ENCODE results near the gene TK2.
"Not testable (repeated sequence)": the region's sequence is repeated elsewhere in the genome, so short reads cannot be mapped to it uniquely, and the experiment has no call there.

The TK2 gene

DNA sequence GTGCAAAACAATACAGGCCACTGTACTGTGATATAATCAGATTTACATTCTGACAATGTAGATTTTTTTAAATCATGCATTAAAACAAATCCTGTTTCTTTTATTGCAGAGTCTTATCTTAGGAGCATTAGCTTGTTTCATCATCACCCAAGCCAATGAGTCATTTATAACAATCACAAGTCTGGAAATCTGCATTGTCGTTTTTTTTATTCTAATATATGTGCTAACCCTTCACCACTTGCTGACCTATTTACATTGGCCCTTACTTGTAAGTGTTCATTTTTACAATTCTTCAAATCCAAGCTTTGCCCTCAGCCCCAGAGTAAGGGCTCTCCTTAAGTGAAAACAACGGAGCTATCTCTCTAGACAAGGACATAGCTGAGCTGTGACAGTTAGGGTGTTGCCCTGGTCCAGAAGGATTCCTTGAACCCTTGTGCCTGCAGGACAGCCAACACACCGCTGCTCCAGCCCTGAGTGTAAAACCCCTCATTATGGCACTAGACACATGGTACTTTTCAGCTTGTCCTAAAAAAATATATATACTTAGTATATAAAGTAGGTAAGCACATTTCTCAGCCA is 20.0 kb upstream of the TK2 start:
- no peak for DNase-seq

DNA sequence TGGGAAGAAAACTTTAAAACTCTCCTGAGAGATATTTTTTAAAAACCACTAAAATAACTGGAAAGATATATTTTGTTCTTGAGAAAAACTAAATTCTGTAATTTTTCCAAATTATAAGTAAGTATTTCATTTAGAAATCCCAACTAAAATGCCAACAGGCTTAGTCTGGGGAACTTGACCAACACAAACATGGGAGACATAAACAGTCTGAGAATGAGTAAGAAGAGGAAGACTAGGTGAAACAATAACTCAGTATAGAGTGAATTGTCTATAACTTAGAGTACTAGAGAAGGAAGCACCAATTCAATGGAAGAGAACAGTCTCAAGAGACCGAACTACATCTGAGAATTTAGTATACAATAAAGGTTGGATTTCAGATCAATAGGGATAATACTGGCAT is 19.2 kb upstream of the TK2 start:
- DNase-seq: no peak

DNA sequence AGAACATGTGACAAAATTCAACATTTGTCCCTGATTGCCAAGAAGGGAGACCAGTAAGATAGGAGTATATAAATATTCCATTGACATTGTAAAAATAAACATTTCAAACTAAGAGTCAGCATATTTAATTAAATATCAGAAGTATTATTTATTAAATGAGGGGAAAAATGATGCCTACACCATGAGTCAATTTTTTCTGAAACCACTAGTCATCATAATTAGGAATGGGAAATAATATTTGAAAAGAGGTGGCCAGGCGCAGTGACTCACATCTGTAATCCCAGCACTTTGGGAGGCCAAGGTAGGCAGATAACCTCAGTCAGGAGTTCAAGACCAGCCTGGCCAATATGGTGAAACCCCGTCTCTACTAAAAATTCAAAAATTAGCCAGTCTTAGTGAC is 18.4 kb upstream of the TK2 start:
- no peak for DNase-seq

DNA sequence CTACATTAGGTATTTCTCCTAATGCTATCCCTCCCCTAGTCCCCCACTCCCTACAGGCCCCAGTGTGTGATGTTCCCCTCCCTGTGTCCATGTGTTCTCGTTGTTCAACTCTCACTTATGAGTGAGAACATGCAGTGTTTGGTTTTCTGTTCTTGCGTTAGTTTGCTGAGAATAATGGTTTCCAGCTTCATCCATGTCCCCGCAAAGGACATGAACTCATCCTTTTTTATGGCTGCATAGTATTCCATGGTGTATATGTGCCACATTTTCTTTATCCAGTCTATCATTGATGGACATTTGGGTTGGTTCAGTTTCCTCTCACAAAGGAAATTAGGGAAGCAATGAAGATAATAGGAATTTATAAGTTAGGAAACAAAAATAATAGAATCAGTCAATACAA is 17.3 kb upstream of the TK2 start:
- not testable (repeated sequence) for DNase-seq

DNA sequence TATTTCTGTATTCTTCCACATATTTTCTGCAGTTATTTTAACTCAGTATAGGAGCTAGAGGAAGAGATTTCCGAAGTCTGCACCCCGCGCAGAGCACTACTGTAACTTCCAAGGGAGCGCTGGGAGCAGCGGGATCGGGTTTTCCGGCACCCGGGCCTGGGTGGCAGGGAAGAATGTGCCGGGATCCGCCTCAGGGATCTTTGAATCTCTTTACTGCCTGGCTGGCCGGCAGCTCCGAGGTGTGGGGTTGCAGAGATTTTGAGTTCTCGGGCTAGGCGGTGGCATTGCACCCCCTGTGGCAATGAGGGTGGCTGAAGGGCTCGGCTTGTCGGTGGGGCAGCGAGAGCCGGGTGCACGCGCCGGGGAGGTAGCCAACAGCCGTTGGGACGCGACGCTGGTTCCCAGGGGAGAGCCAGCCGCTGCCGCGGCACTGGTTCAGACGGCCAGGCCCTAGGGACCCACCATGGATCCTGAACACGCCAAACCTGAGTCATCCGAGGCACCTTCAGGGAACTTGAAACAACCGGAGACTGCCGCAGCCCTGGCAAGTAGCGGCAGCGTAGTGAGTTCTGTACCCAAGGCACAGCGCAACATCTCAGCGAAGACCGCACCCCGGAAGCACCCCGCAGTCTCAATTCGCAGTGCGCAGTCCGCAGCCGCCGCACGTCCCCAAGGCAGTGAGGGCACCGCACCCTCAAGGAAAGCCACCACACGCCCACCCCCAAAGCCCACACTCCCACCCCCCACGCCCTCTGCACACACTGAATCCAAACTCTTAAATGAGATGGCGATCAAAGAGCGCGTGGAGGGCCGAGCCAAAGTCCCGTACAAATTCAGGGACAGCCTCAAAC is 16.4 kb upstream of the TK2 start, which contains the start of gene CMTM1:
Gene CMTM1, plus strand, starts transcription at position 389 of the 851 bp plus-strand sequence. Its CDS starts 75 bp downstream, at position 464.
- DNase-seq: no peak

DNA sequence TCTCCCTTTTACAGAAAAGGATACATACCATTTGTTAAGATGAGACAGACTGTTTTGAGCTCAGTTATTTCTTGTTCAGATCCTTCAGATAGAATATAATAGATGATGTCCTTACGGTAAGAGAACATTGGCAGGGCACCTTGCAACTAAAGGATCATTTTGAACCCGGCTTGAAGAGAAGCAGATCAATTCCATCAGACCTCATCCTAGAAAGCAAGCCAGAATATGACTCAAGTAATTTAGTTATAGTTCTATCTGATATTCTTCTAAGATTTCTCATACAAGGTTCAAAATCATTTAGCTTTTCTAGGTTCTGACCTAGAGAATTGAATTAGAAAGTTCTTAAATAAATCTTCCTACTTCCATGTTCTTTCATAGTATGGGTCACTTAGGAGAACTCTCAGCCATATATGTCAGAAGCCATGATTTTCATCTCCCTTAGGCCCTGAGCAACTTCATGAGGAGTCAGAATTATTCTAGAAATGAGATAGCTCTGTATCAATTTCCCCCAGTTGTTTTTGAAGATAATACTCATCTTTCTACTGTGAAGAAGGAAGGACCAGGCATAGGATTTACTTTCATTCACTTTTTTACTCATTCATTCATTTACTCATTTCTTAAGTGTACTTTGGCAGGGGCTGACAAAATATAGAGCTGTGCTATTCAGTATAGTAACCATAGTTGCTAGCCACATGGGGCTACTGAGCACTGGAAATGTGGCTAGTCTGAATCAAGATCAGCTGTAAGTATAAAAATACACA is 13.8 kb upstream of the TK2 start:
- DNase-seq: no peak

DNA sequence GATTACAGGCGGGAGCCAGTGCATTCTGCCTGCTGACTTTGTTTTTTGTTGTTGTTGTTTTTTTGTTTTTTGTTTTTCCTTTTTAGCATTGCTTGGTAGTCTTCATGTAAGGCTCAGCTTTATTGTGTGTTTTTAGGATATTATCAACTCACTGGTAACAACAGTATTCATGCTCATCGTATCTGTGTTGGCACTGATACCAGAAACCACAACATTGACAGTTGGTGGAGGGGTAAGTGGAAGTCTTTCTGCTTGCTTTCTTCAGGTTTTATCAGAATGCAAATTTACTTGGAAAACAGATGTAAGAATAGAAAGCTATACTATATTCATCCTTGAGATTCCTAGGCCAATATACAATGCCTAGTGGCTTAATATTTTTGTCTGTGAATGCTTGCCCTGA is 13.1 kb upstream of the TK2 start:
- DNase-seq: no peak

DNA sequence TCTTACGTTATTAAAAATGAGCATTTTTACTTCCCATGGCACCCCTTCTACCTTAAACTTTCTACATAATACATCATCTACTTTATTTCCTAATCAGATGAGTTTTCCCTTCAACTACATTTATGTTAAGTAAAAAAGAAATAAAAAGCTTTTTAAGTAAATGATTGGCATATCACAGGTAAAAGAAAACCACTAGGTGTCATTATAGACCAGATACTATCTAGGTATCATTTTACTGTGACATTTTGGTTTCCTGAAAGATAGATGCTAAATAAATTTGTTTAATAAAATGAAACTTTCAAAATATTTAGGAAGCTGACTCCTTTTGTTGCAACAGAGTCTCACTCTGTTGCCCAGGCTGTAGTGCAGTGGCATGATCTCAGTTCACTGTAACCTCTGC is 12.5 kb upstream of the TK2 start:
- no peak for DNase-seq

DNA sequence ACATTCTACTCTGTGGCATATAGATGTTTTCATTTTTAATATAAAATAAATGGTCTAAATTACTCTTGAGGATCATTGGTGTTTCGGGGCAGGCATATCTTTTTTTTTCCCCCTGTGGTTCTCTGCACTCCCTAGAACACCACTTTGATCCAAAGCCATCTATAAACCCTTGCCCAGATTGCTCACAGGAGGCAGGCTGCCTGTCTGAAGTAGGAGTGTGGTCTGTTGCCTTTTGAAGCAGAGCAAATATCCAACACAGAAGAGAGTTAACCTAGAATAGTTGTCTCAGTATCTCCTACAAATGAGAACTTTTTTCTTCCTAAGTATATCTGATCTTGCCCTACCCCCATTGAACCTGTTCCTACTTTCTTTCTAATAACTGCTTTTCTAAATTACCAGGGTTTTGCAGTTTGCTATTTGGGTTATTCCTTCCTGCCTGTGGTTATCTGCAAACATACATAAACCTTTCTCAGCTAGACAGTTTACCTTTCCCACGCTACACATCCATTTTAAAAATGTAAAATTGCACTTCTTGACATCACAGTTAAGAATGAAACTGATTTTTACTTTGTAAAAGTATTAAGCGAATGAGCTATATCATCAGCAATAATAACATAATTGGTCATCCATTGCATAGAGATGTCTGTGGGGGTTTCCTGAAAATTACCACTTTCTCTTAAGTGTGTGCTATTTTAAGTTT is 11.6 kb upstream of the TK2 start:
- no peak for DNase-seq

DNA sequence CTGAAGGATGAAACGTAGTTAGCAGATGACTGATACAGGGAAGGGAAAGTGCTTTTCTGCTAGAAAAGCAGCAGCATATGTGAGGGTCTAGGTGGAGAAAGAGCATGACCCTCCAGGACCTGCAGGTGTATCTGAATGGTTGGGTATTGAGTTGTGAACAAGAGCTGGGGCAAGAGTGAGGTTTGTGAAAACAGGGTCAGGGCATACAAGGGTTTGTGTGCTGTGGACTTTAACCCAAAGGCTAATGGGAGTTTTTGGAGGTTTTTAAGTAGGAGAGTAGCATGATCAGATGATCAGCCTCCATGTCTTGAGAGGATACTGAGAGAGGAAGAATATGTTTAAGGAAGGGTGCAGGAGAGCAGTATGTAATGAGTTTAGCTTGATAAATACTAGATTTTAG is 10.2 kb upstream of the TK2 start:
- DNase-seq: no peak

DNA sequence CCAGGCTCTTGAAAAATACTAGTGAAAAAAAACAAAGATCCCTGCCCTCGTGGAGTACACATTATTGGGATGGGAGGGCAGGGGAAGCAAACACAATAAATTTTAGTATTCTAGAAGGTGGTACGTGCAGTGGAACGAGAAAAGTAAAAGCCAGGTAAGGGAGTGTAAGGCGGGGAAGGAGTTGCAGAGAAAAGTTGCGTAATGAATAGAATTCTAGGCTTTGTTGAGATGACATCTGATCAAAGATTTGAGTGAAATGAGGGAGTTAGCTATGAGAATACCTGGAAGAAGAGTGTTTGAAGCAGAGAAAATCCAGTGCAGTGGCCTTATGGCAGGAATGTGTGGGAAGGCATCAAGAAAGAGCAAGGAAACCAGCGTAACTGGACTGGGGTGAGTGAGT is 4.6 kb upstream of the TK2 start:
- DNase-seq: no peak

DNA sequence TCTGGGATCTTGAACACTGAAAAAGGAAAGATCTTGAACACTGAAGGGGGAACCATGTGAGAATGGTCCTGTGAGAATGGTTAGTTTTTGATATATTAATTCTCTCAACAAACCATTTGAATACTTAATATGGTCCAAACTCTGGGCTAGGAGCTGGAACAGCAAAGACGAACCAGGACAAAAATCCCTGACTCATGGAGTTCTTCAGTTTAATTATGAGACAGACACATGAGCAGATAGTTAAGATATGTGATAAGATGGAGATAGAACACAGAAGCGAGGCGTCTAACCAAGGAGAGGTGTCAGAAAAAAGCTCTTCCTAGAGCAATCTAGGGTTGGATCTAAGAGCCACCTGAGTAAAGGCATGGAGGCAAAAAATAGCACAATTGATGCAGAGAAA is 4.1 kb upstream of the TK2 start:
- DNase-seq: no peak

DNA sequence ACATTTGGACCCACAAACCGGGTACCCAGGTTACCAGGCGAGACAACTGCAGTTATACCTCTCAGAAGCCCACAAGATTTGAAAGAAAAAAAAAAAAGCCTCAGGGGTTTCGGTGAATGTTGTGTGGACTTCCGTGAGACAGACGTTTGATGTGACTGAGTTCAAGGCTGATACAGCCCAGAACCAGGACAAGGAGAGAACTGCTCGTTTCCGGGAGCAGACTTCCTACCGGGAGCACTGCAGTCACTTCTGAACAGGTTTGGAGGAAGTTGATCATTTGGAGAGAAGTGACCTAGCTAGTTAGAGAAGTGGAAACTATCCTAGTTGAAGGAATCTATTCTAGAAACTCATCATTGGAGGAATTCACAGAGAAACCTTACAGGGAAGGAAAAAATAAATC is 3.3 kb upstream of the TK2 start:
- DNase-seq: no peak

DNA sequence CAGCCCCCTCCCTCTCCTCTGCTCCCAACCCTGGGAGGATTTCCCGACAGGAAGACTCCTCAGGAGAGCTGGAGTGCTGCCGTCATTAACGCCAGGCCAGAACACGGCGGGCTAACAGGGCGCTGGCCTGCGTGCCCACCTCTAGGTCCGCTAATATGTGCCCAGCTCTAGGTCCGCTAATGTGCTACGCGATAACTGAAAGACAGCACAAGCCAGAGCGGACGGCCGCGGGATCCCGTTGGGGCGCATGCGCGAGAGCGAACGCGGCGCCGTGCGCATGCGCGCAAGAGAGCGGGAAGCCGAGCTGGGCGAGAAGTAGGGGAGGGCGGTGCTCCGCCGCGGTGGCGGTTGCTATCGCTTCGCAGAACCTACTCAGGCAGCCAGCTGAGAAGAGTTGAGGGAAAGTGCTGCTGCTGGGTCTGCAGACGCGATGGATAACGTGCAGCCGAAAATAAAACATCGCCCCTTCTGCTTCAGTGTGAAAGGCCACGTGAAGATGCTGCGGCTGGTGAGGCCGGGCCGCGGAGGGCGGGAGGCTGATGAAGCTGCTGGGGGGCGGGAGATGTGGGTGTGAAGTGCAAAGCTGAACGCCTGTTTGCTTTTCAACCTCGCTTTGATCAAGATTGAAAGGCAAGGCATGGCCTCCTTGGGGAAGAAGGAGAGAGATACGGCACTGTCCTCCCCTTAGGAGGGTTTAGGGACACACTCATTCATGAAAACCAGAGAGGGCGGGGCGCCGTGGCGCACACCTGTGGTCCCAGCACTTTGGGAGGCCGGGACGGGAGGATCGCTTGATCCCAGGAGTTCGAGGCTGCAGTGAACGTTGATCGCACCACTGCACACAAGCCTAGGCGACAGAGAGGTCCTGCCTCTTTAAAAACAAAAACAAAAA is 2.6 kb upstream of the TK2 start, which contains the start of gene CKLF:
Gene CKLF, plus strand, starts transcription at position 291 of the 892 bp plus-strand sequence. Its CDS starts 140 bp downstream, at position 431.
- DNase-seq: peak; percentile 11 to 80

DNA sequence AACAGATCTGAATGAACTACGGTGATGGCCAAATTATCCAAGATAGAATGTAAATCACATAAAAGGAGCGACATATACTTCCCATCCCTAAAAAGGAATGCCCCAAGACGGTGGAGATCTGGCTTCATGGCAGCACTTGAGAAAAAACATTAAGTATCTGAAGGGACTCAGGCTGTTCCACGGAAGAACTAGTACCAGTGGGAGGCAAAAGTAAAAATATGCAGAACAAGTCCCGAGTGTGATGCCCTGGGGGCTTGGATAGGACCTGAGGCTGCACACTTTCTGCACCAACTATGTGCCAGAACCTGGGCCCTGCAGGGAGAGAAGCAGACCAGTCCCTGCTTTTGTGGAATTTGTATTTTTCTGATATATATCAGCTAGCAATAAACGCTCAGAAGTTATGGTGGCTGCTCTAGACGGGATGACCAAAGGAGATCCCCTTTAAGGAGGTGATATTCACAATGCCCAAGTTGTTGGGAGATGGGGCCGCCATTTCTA is 1.9 kb upstream of the TK2 start:
- DNase-seq: no peak

DNA sequence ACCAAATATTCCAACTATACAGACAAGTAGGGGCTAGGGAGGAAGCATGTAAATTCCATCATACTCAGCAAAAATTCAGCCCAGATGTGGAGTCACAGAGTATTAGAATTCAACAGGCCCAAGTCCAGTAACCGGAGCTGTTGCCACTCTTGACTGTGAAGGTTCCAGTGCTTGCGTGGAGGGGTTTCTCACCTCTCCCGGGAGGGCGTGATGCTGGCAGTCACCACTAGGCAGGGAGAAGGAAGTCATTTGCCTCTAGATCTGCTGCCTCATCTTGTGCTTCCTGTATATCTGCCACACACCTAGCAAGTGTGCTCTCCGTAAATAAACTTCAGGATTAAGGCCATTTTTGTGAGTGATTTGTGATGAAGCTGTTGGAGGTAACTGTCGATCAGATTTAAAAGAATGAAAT is 1.4 kb upstream of the TK2 start:
- DNase-seq: peak in 1 of 2 experiments; percentile 44

DNA sequence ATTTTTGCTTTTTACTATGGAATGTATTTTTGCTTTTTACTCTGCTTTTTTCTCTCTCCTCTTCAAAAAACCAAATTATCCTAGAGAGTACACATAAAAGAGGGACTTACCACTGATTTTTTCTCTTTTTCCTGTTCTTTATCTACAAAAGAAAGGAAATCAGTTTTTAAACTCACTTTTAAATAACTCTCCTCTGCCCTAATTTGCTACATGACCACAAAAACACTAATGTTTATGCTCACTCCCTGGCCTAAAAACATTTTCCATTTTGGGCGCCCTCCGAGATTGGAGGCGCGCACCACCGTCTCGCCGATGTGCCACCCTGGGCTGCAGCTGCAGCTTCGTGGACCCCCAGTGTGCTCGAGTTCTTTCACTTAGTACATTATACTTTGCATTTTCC is 1.1 kb downstream of the TK2 start:
- no peak for DNase-seq

DNA sequence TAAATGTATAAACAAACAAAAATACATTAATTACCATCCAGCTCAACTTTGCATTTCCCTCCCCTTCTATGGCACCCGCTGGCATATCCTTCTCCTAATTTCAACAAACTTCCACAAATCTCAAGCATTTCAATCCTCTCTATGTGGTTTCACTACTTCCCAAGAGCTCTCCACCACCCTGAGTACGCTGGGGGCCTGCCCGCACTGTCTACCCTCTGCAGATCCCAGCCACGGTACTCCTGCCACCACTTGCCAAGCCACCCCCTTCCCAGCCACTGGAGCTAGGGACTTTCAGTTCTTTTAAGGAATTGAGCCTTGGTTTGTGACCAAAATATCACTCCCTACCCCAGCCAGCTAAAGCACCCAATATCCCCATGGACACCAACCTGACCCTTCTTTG is 1.9 kb downstream of the TK2 start:
- no peak for DNase-seq

DNA sequence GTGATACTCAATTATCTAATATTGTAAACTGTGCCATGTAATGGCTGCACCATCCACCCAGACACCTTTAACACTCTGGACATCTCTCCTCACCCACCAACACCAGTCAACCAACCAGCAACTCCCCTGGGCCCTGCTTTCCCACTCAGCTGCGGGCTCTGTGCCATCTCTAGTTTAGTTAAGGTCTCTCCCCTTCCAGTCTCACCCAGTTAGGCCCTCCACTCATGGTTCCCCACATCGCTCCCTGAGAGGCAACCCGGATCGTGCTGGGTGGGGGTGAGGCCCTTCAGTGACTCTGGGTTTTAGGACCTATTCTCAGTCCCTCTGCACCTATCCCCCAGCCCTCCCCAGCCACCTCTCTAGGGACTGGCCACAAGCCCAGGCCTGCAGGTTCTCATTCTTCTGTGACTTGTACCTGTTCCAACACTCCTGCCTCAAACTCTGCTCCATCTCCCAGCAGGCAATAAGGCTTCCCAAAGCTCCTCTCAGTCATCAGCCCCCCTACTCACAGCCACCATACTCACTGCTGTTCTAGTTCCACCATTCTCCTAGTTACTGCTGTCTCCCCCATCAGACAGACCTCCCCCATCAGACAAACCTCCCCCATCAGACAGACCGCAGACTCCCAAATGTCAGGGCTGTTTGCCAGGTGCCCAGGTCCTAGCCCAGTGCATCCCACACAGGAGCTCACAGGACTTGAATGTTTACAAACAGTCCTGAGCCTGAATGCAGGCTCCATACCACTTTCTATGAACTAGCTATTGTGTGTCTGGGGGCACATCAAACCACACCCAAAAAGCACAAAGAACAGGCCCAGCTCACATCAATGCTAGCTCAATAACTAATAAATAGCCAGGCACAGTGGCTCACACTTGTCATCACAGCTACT is 2.6 kb downstream of the TK2 start:
- no peak for DNase-seq

DNA sequence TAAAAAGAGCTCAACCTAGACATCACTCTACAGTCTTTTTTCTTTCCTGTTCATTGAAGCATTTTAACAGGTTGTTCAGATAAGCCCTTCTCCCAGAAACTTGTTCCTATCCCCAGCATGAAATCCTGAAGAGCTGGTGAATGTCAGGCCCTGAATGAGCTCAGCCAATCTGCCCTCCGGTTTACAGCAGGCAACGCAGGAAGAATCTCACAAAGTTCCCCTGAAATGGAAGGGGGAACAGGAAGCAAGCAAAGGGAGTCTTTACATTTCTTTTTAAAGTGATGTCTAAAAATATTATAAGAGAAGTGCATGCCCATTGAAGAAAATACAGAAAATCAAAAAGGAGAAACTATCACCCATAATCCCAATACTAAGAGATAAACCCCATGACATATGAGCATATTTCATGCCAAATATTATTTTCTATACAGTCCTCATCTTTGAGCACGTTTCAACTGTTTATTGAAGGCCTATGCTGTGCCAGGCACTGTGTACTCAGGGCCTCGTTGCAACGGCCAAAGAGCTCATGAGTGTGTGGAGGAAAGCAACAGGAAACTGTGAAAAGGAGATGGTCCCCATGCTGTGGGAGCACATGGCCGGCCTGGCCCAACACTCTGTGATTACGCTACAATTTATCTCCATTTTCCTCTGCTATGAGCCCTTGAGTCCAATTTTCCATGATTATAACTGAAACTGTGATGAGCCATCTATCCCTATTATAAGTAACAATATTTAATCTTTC is 5.7 kb downstream of the TK2 start:
- no peak for DNase-seq

Data from NCI-H526 (cell line).